Thoracic aorta (tissue), 2 donors: ENCODE results near the gene FIGLA. TPM values are rescaled to one million over a fixed set of nuclear protein-coding genes. Genes with fewer than 3 reads are reported as not detected.

Experiments used
- ATAC-seq: fragments of 150-250 bp; one replicate; pipeline ENCODE4 v1.8.0; 2017; ENCODE audit warnings: low read depth; ENCODE audit not compliant: insufficient number of reproducible peaks, low FRiP score
- DNase-seq: peaks from one replicate; pipeline ENCODE4 v3.0.0-alpha.2; 2020; ENCODE audit warnings: low spot score
- H3K27ac ChIP-seq, 2 donors: fragments of 200-600 bp; sonication (generic); 1 replicate in 1 of 2; 2 replicates in 1 of 2; pipeline ENCODE4 v1.5.1; 2016; ENCODE audit warnings: mild to moderate bottlenecking in 2 of 2, moderate library complexity in 2 of 2
- H3K27me3 ChIP-seq: fragments of 200-600 bp; sonication (generic); replicated peaks from 2 replicates; pipeline ENCODE4 v1.6.0; 2016; ENCODE audit warnings: mild to moderate bottlenecking; ENCODE audit not compliant: insufficient read depth
- H3K36me3 ChIP-seq: fragments of 200-600 bp; sonication (generic); one replicate; pipeline ENCODE4 v1.5.1; 2016
- H3K4me1 ChIP-seq, 2 donors: fragments of 200-600 bp; sonication (generic); 1 replicate in 1 of 2; 2 replicates in 1 of 2; pipeline versions ENCODE4 v1.5.1 to v1.6.0; 2016; ENCODE audit warnings: low read depth in 2 of 2, mild to moderate bottlenecking in 1 of 2; ENCODE audit not compliant: control insufficient read depth in 1 of 2
- H3K4me3 ChIP-seq: fragments of 200-600 bp; sonication (generic); 2 replicates; pipeline ENCODE4 v1.5.1; 2016; ENCODE audit warnings: mild to moderate bottlenecking
- H3K9me3 ChIP-seq: fragments of 200-600 bp; sonication (generic); 2 replicates; pipeline ENCODE4 v1.5.1; 2016
- total RNA-seq, 2 donors: library from RNA; depleted of rRNA; stranded (reverse); fragments of >200 nt; gene quantifications; one replicate each; pipeline versions ENCODE4 v1.1.0 to v1.2.3, GENCODE V29; 2016
- TF ChIP-seq, protein P1 (sequence below): fragments of 200-600 bp; sonication (generic); IDR thresholded peaks from one replicate; pipeline ENCODE4 v1.5.1; 2019; ENCODE audit warnings: antibody characterized with exemption

Gene FIGLA
- total RNA-seq, 2 donors from 2014 or later = not detected

DNA sequence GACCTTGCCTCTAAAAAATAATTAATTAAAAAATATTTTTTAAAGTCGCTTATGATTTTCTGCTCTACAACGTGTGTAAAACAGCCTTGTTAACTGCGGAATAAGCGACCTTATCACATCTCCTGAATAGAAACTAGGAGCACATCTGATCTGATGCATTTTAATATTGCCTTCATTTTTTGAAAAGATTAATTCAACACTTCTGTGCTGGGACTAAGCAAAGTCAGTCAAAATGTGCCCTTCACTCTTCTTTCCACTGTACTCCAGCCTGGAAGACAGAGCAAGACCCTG, 17.3 kb upstream of the FIGLA start:
- Histone ChIP-seq H3K27me3 (no peaks in the 10 kb centered on the region), H3K36me3 (no peaks in the 10 kb centered on the region), H3K27ac (no peak overlapping the region), H3K9me3 (no peaks in the 10 kb centered on the region), H3K4me1 (no peaks in the 10 kb centered on the region), H3K4me3 (no peak overlapping the region)
- DNase-seq (no peak), ATAC-seq (no peak)
- TF ChIP-seq, protein P1, sequence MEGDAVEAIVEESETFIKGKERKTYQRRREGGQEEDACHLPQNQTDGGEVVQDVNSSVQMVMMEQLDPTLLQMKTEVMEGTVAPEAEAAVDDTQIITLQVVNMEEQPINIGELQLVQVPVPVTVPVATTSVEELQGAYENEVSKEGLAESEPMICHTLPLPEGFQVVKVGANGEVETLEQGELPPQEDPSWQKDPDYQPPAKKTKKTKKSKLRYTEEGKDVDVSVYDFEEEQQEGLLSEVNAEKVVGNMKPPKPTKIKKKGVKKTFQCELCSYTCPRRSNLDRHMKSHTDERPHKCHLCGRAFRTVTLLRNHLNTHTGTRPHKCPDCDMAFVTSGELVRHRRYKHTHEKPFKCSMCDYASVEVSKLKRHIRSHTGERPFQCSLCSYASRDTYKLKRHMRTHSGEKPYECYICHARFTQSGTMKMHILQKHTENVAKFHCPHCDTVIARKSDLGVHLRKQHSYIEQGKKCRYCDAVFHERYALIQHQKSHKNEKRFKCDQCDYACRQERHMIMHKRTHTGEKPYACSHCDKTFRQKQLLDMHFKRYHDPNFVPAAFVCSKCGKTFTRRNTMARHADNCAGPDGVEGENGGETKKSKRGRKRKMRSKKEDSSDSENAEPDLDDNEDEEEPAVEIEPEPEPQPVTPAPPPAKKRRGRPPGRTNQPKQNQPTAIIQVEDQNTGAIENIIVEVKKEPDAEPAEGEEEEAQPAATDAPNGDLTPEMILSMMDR = no peak

- Histone ChIP-seq H3K27me3 (no peaks in the 10 kb centered on the region), H3K9me3 (no peaks in the 10 kb centered on the region), H3K36me3 (no peaks in the 10 kb centered on the region), H3K27ac (no peak overlapping the region), H3K4me3 (no peak overlapping the region), H3K4me1 (no peaks in the 10 kb centered on the region)
- TF ChIP-seq, protein P1 = no peak
- ATAC-seq (no peak), DNase-seq (no peak)
Observed at GRCh38 chr2:70807102-70807827, 16.8 kb upstream of the FIGLA start.

- TF ChIP-seq, protein P1 = no peak
- no peaks in the 10 kb centered on the region for H3K27me3 ChIP-seq
- DNase-seq (no peak), ATAC-seq (no peak)
- H3K36me3 ChIP-seq = no peaks in the 10 kb centered on the region
- no peak overlapping the region for H3K4me3 ChIP-seq
- no peaks in the 10 kb centered on the region for H3K9me3 ChIP-seq
- H3K4me1 ChIP-seq = no peaks in the 10 kb centered on the region
- no peak overlapping the region for H3K27ac ChIP-seq
Observed at GRCh38 chr2:70806620-70807019, 16.2 kb upstream of the FIGLA start.

DNA sequence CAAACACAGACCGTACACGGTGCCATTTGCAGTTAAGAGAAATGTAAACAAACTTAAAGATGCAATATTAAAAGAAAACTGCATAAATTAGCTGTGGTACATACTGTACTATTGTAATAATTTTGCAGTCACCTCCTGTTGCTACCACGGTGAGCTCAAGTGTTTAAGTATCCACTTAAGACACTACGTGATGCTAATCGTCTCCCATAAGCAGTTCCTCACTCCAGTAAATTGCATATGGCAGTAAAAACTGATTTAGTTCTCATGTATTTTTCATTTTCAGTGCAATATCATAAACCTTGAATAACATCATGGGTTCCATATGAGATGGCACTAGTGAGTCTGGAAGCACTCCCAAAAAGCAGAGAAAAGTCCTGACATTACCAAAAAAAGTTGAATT, 15.6 kb upstream of the FIGLA start:
- Histone ChIP-seq H3K36me3 (no peaks in the 10 kb centered on the region), H3K9me3 (no peaks in the 10 kb centered on the region), H3K4me1 (no peaks in the 10 kb centered on the region), H3K4me3 (no peak overlapping the region), H3K27ac (no peak overlapping the region), H3K27me3 (no peaks in the 10 kb centered on the region)
- TF ChIP-seq, protein P1 = no peak
- DNase-seq = no peak
- no peak for ATAC-seq

GRCh38 chr2:70801607-70802263, 11.3 kb upstream of the FIGLA start:
- no peaks in the 10 kb centered on the region for H3K4me1 ChIP-seq
- TF ChIP-seq, protein P1 = no peak
- no peaks in the 10 kb centered on the region for H3K36me3 ChIP-seq
- ATAC-seq = no peak
- H3K9me3 ChIP-seq = no peaks in the 10 kb centered on the region
- no peak overlapping the region for H3K4me3 ChIP-seq
- no peak for DNase-seq
- H3K27me3 ChIP-seq = no peaks in the 10 kb centered on the region
- H3K27ac ChIP-seq = no peak overlapping the region
